ENCODE measurements around the gene ARHGAP4. TPM values are rescaled to one million over a fixed set of nuclear protein-coding genes. Genes with fewer than 3 reads are reported as not detected.

Gene ARHGAP4
- total RNA-seq, 6 donors from 2014 or later: 33.4 to 353 (median 82.6) TPM

- Histone ChIP-seq H3K36me3 (peaks cover 0 to 100% (median 71%) of the 10 kb centered on the region in 4 donors), H3K9me3 (no peaks in the 10 kb centered on the region), H3K4me3 (no peak overlapping the region), H3K27me3 (no peaks in the 10 kb centered on the region), H3K4me1 (no peaks in the 10 kb centered on the region), H3K27ac (no peak overlapping the region)
- DNase-seq (no peak), ATAC-seq (ENCODE audit: low FRiP score in 2 of 2) (no peak)
- no peak for TF ChIP-seq EP300 (IDR thresholded peaks at IDR 0.05)
- WGBS, 2 donors: 92 to 95% methylated on average over 4 to 13 of the region's 14 CpGs
These were observed 32.5 kb upstream of the ARHGAP4 start for GRCh38 chrX:153958605-153959004.

GRCh38 chrX:153957224-153957623 lies 31.2 kb upstream of the ARHGAP4 start:
- no peak overlapping the region for H3K4me3 ChIP-seq
- ATAC-seq (ENCODE audit: low FRiP score in 2 of 2): no peak
- 91 to 92% methylated on average over 9 to 17 of the region's 17 CpGs for WGBS, 2 donors
- H3K9me3 ChIP-seq: no peaks in the 10 kb centered on the region
- peaks cover 0 to 99% (median 73%) of the 10 kb centered on the region in 4 donors for H3K36me3 ChIP-seq
- H3K27me3 ChIP-seq: no peaks in the 10 kb centered on the region
- no peak for DNase-seq
- no peak overlapping the region for H3K27ac ChIP-seq
- TF ChIP-seq POLR2A (IDR thresholded peaks at IDR 0.05) (no peak), EP300 (IDR thresholded peaks at IDR 0.05) (no peak), CTCF (IDR thresholded peaks at IDR 0.05) (no peak), POLR2AphosphoS5 (IDR thresholded peaks at IDR 0.05) (no peak)
- peaks cover 0 to 7% (median 0%) of the 10 kb centered on the region in 4 donors for H3K4me1 ChIP-seq

GRCh38 chrX:153956044-153956907 lies 30.2 kb upstream of the ARHGAP4 start:
- H3K9me3 ChIP-seq: no peaks in the 10 kb centered on the region
- no peak for TF ChIP-seq POLR2AphosphoS5 (IDR thresholded peaks at IDR 0.05)
- TF ChIP-seq CTCF (IDR thresholded peaks at IDR 0.05): no peak
- TF ChIP-seq EP300 (IDR thresholded peaks at IDR 0.05): no peak
- no peak for TF ChIP-seq POLR2A (IDR thresholded peaks at IDR 0.05)
- WGBS, 2 donors: 92 to 100% methylated on average over 1 to 32 of the region's 35 CpGs
- H3K4me3 ChIP-seq: no peak overlapping the region
- H3K27ac ChIP-seq: no peak overlapping the region
- H3K36me3 ChIP-seq: peaks cover 0 to 99% (median 74%) of the 10 kb centered on the region in 4 donors
- H3K27me3 ChIP-seq: no peaks in the 10 kb centered on the region
- DNase-seq (no peak), ATAC-seq (ENCODE audit: low FRiP score in 2 of 2) (no peak)
- peaks cover 0 to 7% (median 0%) of the 10 kb centered on the region in 4 donors for H3K4me1 ChIP-seq

GRCh38 chrX:153955228-153955732 lies 29.2 kb upstream of the ARHGAP4 start:
- peaks cover 0 to 7% (median 0%) of the 10 kb centered on the region in 4 donors for H3K4me1 ChIP-seq
- TF ChIP-seq POLR2AphosphoS5 (IDR thresholded peaks at IDR 0.05) (no peak), POLR2A (IDR thresholded peaks at IDR 0.05) (no peak), EP300 (IDR thresholded peaks at IDR 0.05) (no peak), CTCF (IDR thresholded peaks at IDR 0.05) (no peak)
- DNase-seq (no peak), ATAC-seq (ENCODE audit: low FRiP score in 2 of 2) (no peak)
- H3K27me3 ChIP-seq: no peaks in the 10 kb centered on the region
- peaks cover 0 to 99% (median 75%) of the 10 kb centered on the region in 4 donors for H3K36me3 ChIP-seq
- 86 to 91% methylated on average over 7 to 12 of the region's 12 CpGs for WGBS, 2 donors
- H3K9me3 ChIP-seq: no peaks in the 10 kb centered on the region
- H3K27ac ChIP-seq: no peak overlapping the region
- H3K4me3 ChIP-seq: no peak overlapping the region

GRCh38 chrX:153954558-153955227 lies 28.6 kb upstream of the ARHGAP4 start:
- H3K4me1 ChIP-seq: peaks cover under 1 to 7% (median 3%) of the 10 kb centered on the region in 4 donors
- H3K27me3 ChIP-seq: no peaks in the 10 kb centered on the region
- H3K4me3 ChIP-seq: no peak overlapping the region
- no peak overlapping the region for H3K27ac ChIP-seq
- DNase-seq: no peak
- no peaks in the 10 kb centered on the region for H3K9me3 ChIP-seq
- H3K36me3 ChIP-seq: peaks cover 0 to 99% (median 72%) of the 10 kb centered on the region in 4 donors
- 96% methylated on average over 27 of the region's 44 CpGs; no CpG with 5 or more reads in 1 of the 2 donors for WGBS, 2 donors
- TF ChIP-seq EP300 (IDR thresholded peaks at IDR 0.05): no peak
- no peak for TF ChIP-seq CTCF (IDR thresholded peaks at IDR 0.05)
- TF ChIP-seq POLR2AphosphoS5 (IDR thresholded peaks at IDR 0.05): no peak
- TF ChIP-seq POLR2A (IDR thresholded peaks at IDR 0.05): no peak
- ATAC-seq (ENCODE audit: low FRiP score in 2 of 2): no peak

All from upper lobe of left lung (tissue), 6 donors.